HG03378 (cell line): Measurements from ENCODE around the gene PTPN6.

Source experiments
- ATAC-seq: cut with Tn5 transposase; IDR thresholded peaks from one replicate; pipeline ENCODE4 v1.9.1; 2021; ENCODE audit warnings: mild to moderate bottlenecking, moderate library complexity; ENCODE audit not compliant: unreplicated experiment

The PTPN6 gene

GRCh38 chr12:6965026-6965661 lies 14.0 kb downstream of the PTPN6 start:
- ATAC-seq, result peak; percentile 34

GRCh38 chr12:6965714-6966113 lies 14.6 kb downstream of the PTPN6 start:
- no peak for ATAC-seq

- no peak for ATAC-seq
Observed at GRCh38 chr12:6966351-6966750, 15.2 kb downstream of the PTPN6 start.

GRCh38 chr12:6967651-6968100 lies 16.5 kb downstream of the PTPN6 start:
- no peak for ATAC-seq

GRCh38 chr12:6968426-6968825 lies 17.3 kb downstream of the PTPN6 start:
- ATAC-seq, result no peak

- ATAC-seq, result no peak
Observed at GRCh38 chr12:6970096-6970527, 19.0 kb downstream of the PTPN6 start.

- no peak for ATAC-seq
Observed at GRCh38 chr12:6974180-6974579, 23.0 kb downstream of the PTPN6 start.

GRCh38 chr12:6975297-6976032 lies 24.3 kb downstream of the PTPN6 start:
- ATAC-seq, result no peak

GRCh38 chr12:6977653-6978052 lies 26.5 kb downstream of the PTPN6 start:
- no peak for ATAC-seq

- no peak for ATAC-seq
Observed at GRCh38 chr12:6978188-6978587, 27.0 kb downstream of the PTPN6 start.

GRCh38 chr12:6978611-6979011 lies 27.5 kb downstream of the PTPN6 start:
- no peak for ATAC-seq

- ATAC-seq, result no peak
Observed at GRCh38 chr12:6979021-6979420, 27.9 kb downstream of the PTPN6 start.

GRCh38 chr12:6979453-6979852 lies 28.3 kb downstream of the PTPN6 start:
- no peak for ATAC-seq

GRCh38 chr12:6980075-6980474 lies 28.9 kb downstream of the PTPN6 start:
- ATAC-seq, result no peak

- no peak for ATAC-seq
Observed at GRCh38 chr12:6980740-6981139, 29.6 kb downstream of the PTPN6 start.

GRCh38 chr12:6981152-6982052 lies 30.2 kb downstream of the PTPN6 start:
- no peak for ATAC-seq

GRCh38 chr12:6982532-6982931 lies 31.4 kb downstream of the PTPN6 start:
- ATAC-seq, result no peak

GRCh38 chr12:6987956-6988553 lies 36.9 kb downstream of the PTPN6 start:
- no peak for ATAC-seq

- ATAC-seq, result no peak
Observed at GRCh38 chr12:6996040-6996441, 44.9 kb downstream of the PTPN6 start.

GRCh38 chr12:6998715-6999451 lies 47.7 kb downstream of the PTPN6 start:
- ATAC-seq, result no peak
